Right ventricle myocardium superior (tissue), 1 donor: Measurements from ENCODE around the gene VSIG10L2. TPM values are rescaled to one million over a fixed set of nuclear protein-coding genes. Genes with fewer than 3 reads are reported as not detected.
A peak's percentile ranks its signal among the peaks of the same experiment; 100 is the strongest.

Source experiments
- ATAC-seq: fragments of 200-7000 bp; cut with Tn5 transposase; one replicate; pipeline ENCODE4 v1.9.1; 2020; ENCODE audit warnings: mild to moderate bottlenecking; ENCODE audit not compliant: poor library complexity
- DNase-seq: peaks from one replicate; pipeline ENCODE4 v3.0.0-alpha.2; 2020
- intact Hi-C: fragments of 100-400 bp; cut with DNase I; formaldehyde crosslinking; loops from one replicate; pipeline ENCODE4 v1.11.2; 2022
- total RNA-seq: library from RNA; stranded (reverse); fragmentation: NEBNext Ultra II Directional; extraction: Animal tissue kit (Norgen Biotek cat#: 25700); gene quantifications from one replicate; pipeline ENCODE4 v1.2.1, GENCODE V29; 2021
- donor health status: DM: no; HTN: yes; CAD: no; lungs with severe emphysema.

Gene VSIG10L2
- total RNA-seq, 1 donor from 2014 or later = 0.08 TPM

GRCh38 chr11:125954945-125955640, 9.2 kb downstream of the VSIG10L2 start:
- DNase-seq = no peak
- intact Hi-C loops = no loop called here

DNA sequence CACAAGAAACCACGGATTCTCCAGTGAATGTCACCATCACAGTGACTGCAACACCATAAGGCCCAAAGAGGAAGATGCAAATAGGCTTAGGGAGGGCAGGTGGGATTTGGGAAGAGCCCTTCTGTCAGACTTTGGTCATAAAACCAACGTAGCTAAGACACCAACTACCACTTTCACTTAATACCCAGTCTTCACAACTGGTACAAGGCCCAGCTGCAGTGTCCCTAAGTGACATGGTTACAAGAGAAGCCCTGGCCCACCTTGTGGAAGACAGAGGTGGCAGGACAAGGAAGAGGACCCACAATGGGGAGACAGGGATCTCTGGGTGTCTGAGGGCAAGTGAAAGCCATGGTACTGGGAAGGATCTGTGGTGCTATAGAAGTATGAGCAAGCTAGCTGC, 10.0 kb downstream of the VSIG10L2 start:
- intact Hi-C loops = no loop called here
- DNase-seq = no peak

More at GRCh38 chr11:125954945-125955640, 9.2 kb downstream of the VSIG10L2 start:
- no peak for ATAC-seq

GRCh38 chr11:125956391-125957134, 10.7 kb downstream of the VSIG10L2 start:
- peak; percentile 74 for ATAC-seq
- peak; percentile 81 for DNase-seq
- intact Hi-C loops = no loop called here

More for the DNA sequence above, 10.0 kb downstream of the VSIG10L2 start:
- ATAC-seq = no peak

DNA sequence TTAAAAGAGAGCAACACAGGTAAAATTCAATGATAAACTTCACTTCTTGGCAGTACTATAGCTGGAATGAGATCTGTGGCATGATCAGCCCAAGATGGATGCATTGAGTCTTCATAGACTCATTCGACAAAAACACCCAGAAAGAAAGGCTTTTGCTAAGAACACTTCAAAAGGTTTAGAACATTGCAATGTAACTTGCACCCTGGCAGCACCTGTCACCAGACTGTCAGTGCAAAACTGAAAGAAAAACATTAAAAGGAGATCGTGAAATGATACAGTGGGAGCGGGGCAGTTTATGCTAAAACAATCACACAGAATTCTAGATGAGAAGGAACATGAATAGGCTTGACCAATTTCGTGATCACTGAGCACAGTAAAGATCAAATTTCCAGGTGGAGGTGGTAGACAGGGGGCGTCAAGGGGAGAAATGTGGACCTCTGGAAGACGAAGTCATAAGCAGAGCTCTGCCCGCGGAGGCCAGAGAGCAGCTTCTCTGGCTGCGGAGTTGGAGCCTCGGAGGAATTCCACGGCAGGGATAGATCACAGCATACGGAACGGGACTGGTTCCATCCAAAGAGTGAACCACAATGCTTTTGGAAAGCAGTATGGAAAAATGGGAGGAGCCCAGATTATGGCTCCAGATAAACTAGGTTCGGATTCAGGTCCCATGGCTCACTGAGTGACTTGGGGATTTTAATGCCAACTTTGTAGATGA, 11.9 kb downstream of the VSIG10L2 start:
- ATAC-seq = no peak
- intact Hi-C loops = no loop called here
- no peak for DNase-seq

- DNase-seq = no peak
- ATAC-seq = no peak
- intact Hi-C loops = no loop called here
These were observed 13.1 kb downstream of the VSIG10L2 start for GRCh38 chr11:125958872-125959400.

- no peak for ATAC-seq
These were observed 13.7 kb downstream of the VSIG10L2 start for GRCh38 chr11:125959511-125959910.

DNA sequence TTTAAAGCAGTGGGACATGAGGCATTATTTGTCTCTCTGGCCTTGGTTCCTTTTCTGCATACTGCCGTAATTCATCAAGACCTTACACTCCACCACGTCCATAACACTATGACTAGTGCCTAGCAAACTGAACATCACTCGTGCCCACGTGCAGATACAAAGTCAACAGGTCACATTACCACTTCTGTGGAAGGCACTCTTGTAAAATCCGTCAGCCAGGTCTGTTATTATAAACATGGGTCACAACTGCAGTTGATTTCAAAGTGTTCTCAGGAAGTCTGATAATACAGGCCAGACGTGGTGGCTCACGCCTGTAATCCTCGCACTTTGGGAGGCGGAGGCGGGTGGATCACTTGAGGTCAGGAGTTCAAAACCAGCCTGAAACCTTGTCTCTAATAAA, 14.1 kb downstream of the VSIG10L2 start:
- intact Hi-C loops = no loop called here
- DNase-seq (no peak), ATAC-seq (no peak)

More at GRCh38 chr11:125959511-125959910, 13.7 kb downstream of the VSIG10L2 start:
- intact Hi-C loops = no loop called here
- no peak for DNase-seq

DNA sequence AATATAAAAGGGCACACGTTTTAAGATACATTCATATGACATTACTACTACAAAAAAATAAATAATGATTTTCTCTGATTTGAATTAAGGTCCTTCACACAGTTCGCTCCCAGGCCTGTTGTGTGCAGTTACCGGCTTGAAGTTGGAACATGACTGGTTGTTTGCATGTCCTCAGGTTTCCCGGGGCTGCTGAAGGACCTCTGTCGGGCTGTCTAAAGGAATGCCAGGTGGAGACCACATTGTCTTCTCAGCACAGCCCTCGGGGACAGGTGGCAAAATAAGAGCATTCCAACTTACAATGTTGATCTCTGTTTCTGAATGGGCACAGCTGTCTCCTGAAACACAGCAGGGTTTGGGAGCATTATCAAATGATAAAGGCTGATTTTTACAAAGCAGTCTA, 14.9 kb downstream of the VSIG10L2 start:
- intact Hi-C loops = no loop called here
- DNase-seq = no peak
- no peak for ATAC-seq

DNA sequence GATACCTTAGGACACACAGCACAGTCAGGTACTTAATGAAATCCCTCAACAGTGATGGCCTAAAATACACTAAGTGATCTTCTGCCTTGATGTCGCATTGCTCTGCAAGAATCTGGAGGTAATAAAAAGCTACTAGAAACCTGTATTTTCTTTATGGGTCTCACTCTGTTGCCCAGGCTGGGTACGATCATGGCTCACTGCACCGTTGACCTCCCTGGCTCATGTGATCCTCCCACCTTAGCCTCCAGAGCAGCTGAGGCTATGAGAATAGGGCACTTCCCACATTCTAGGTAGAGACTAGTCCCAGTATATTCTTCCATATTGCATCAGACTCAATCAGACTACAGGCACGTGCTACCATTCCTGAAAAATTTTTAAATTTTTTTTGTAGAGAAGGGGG, 21.7 kb downstream of the VSIG10L2 start:
- DNase-seq = no peak
- intact Hi-C loops = no loop called here
- ATAC-seq = no peak

- ATAC-seq = no peak
- intact Hi-C loops = no loop called here
- DNase-seq = no peak
These were observed 22.5 kb downstream of the VSIG10L2 start for GRCh38 chr11:125968354-125968753.

DNA sequence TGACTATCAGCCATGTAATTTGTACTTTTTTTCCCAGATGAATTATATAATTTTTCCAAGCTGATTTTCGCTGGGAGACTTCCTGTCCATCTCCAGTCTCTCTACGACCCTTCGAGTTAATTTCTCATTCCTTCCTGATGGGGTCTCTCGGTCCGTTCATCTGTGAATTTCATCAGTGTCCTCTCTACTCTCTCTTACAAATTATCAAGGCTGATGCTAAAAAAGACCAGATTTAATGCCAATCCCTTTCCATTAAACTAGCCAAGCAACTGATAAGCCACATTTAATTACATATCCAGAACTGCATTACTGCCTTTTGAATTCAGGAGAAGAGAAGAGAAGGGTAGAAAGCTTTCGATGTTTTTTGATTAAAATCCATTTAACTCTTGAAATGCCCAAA, 25.8 kb downstream of the VSIG10L2 start:
- intact Hi-C loops = no loop called here
- ATAC-seq (peak; percentile 68), DNase-seq (no peak)

DNA sequence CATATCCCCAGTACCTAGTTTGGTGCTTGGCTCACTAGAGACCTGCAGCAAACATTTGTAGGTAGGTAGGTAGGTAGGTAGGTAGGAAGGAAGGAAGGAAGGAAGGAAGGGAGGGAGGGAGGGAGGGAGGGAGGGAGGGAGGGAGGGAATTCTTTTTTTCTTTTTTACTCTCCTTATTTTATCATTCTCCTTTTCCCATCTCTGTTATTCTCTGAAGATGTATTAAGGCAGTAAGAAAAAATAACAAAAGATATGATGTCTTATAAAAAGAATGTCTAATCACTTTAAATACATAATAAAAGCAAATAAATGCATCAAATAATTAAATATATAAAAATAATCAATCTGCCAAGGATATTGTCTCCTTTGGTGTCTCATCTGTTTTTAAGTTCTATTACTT, 28.4 kb downstream of the VSIG10L2 start:
- no peak for ATAC-seq
- intact Hi-C loops = no loop called here

DNA sequence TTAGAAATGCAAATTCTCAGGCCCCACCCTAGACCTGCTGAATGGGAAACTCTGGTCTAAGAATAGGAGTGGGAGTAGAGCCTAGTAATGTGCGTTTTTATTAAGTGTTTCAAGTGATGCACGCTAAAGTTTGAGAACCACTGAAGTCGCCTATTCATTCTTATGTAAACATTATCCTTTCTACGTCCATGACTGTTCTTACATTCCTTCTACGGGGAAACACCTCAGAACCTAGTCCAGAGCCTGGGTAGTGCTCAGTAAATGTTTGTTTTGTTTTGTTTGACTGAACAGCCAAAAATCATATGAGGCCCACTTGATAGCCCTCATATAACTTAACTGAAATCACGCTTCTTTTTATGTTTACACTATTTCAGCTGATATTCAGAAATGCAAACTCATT, 29.8 kb downstream of the VSIG10L2 start:
- ATAC-seq (no peak), DNase-seq (no peak)
- intact Hi-C loops = no loop called here

More for the DNA sequence above, 28.4 kb downstream of the VSIG10L2 start:
- DNase-seq = no peak

DNA sequence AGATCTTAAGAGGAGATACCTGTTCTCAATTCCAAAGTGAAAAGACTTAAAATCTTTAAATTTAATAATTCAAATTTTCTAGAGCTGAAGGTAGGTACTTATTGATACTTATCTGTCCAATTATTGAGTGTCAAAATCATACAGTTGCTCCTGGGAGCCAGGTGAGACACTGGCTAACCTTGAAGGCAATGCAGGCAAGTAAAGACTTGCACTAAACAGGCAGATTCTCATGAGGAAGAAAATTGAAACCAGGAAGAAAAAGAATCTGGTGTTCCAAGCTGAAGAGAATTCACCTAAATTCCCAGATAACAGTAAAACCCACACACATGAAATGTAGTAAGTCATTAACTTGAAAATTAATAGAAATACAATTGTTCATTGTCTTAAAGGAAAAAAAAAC, 30.3 kb downstream of the VSIG10L2 start:
- no peak for DNase-seq
- intact Hi-C loops = no loop called here
- ATAC-seq = no peak

DNA sequence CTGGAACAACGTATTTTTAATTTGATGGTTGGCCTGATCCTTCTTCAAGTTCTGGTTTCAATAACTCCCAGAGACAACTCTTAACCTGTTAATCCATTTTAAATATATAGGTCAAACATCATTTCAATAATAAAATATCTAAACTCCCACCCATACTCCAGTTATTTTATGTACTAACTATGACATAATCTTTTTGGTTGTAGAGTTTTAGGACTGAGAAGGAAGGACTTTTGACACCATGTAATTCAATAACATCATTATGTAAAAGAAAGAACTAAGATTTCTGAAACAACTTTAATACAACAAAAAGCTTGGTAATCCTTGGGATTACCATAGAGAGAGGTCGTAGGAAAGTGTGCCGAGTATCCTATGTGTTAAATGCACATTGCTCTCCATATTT, 31.5 kb downstream of the VSIG10L2 start:
- intact Hi-C loops = no loop called here
- no peak for DNase-seq
- no peak for ATAC-seq

GRCh38 chr11:125978181-125978716, 32.4 kb downstream of the VSIG10L2 start:
- no peak for DNase-seq
- no peak for ATAC-seq
- intact Hi-C loops = no loop called here

- DNase-seq = no peak
- no peak for ATAC-seq
- intact Hi-C loops = no loop called here
These were observed 33.0 kb downstream of the VSIG10L2 start for GRCh38 chr11:125978778-125979407.

DNA sequence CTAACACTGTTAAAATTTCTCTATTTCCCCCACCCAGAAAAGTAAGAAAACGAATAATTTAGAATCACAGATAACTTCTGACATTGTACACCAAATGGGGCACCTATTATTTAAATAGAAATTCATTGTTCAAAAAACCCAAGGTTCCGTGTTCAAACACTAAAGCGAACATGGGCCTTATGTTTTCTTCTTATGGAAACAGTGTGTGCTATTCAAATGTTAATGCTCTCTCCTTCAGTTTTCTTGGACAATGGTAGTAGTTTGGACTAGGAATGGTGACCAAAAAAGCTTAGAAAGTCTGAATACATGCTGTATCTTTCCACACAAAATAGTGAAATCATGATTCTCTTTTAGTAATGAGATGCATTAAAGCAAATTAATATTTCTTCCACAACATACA, 33.7 kb downstream of the VSIG10L2 start:
- no peak for ATAC-seq
- intact Hi-C loops = no loop called here
- no peak for DNase-seq

- ATAC-seq = no peak
- intact Hi-C loops = no loop called here
- DNase-seq = no peak
These were observed 34.6 kb downstream of the VSIG10L2 start for GRCh38 chr11:125980436-125980835.
